ENCODE results near the gene NRP1. TPM values are rescaled to one million over a fixed set of nuclear protein-coding genes. Genes with fewer than 3 reads are reported as not detected.

NRP1 gene
- polyA plus RNA-seq, 1 of the 3 experiments (the other 2 are of a cell fraction) = 129 TPM

GRCh38 chr10:33134011-33134751 is 200.3 kb downstream of the NRP1 start:
- DNase-seq = no peak
- Histone ChIP-seq H3K79me2 (ENCODE audit: insufficient read depth) (no peaks in the 10 kb centered on the region), H4K20me1 (ENCODE audit: insufficient read depth) (no peaks in the 10 kb centered on the region), H3K9me2 (no peaks in the 10 kb centered on the region), H3K4me2 (peak overlapping the region; percentile 41; the same call in 1 of the 2 replicates), H3K4me3 (ENCODE audit: low read depth in 2 of 2, low read length in 1 of 2) (no peak overlapping the region), H3K9me3 (no peaks in the 10 kb centered on the region), H3K9ac (peak overlapping the region; percentile 66), H3K27me3 (ENCODE audit: insufficient read depth) (no peaks in the 10 kb centered on the region), H3K4me1 (ENCODE audit: control insufficient read depth in 1 of 2, insufficient read depth in 2 of 2, low read depth in 1 of 2, low read length in 1 of 2) (peaks cover 3 to 30% of the 10 kb centered on the region in 2 experiments; a peak in 3 of 4 replicates), H2AFZ (ENCODE audit: low read depth) (peak overlapping the region; percentile 7; the same call in 1 of the 2 replicates), H3K36me3 (replicated peaks in 1 of 2; ENCODE audit: control insufficient read depth in 1 of 2, insufficient read depth in 2 of 2, low read length in 1 of 2) (no peaks in the 10 kb centered on the region), H3K27ac (ENCODE audit: low read depth in 2 of 2, low read length in 1 of 2) (peak overlapping the region; percentile 31 to 93; a peak in 3 of 4 replicates), H3F3A (replicated peaks; ENCODE audit: insufficient read depth) (peaks cover 30% of the 10 kb centered on the region)
- ChIA-PET CTCF (interaction anchor here (0.9 to 2.5 kb wide), 2 partner anchors 19 to 30 kb away, joined by 3 to 10 read pairs; no protein-coding TSS in a partner anchor), POLR2A (no interaction called here)
- WGBS (ENCODE audit: low lambda C conversion rate) = 30% methylated on average over 11 of the region's 11 CpGs
- TF ChIP-seq POLR2AphosphoS5 (IDR thresholded peaks at IDR 0.05; ENCODE audit: low read depth, low read length) (peak; percentile 85; the same call in 1 of the 2 replicates), JUND (IDR thresholded peaks at IDR 0.05) (peak; percentile 99), RXRA (IDR thresholded peaks at IDR 0.05; ENCODE audit: borderline replicate concordance, low read depth) (peak; percentile 89), USF2 (IDR thresholded peaks at IDR 0.05; ENCODE audit: borderline replicate concordance, low read depth, low read length) (no peak), NFIC (IDR thresholded peaks at IDR 0.05; ENCODE audit: borderline replicate concordance) (peak; percentile 90), FOXJ3 (CRISPR knock-in tag; IDR thresholded peaks at IDR 0.05) (no peak), SIN3A (IDR thresholded peaks at IDR 0.05; ENCODE audit: borderline replicate concordance, low read depth, low read length) (no peak), EP300 (IDR thresholded peaks at IDR 0.05; ENCODE audit: borderline replicate concordance in 1 of 2, low read depth in 1 of 2, low read length in 1 of 2) (peak; percentile 17 to 92; a peak in 3 of 4 replicates), FOSL2 (IDR thresholded peaks at IDR 0.05; ENCODE audit: borderline replicate concordance, low read depth) (peak; percentile 100), TEAD4 (IDR thresholded peaks at IDR 0.05; ENCODE audit: borderline replicate concordance, insufficient read depth) (peak; percentile 64), PBX3 (IDR thresholded peaks at IDR 0.05) (peak; percentile 84), MAX (IDR thresholded peaks at IDR 0.05; ENCODE audit: low read depth) (peak; percentile 97), CHD2 (IDR thresholded peaks at IDR 0.05; ENCODE audit: low read length, partially characterized antibody) (no peak), GATA2 (CRISPR knock-in tag; IDR thresholded peaks at IDR 0.05) (no peak), USF1 (IDR thresholded peaks at IDR 0.05; ENCODE audit: borderline replicate concordance, low read depth) (peak; percentile 80; the same call in 1 of the 2 replicates), MEF2A (IDR thresholded peaks at IDR 0.05; ENCODE audit: borderline replicate concordance, low read depth) (peak; percentile 50; the same call in 1 of the 2 replicates), ZBTB33 (IDR thresholded peaks at IDR 0.05; ENCODE audit: borderline replicate concordance, low read depth) (peak; percentile 38; the same call in 1 of the 2 replicates), TCF12 (IDR thresholded peaks at IDR 0.05) (peak; percentile 91), EZH2phosphoT487 (IDR thresholded peaks at IDR 0.05; ENCODE audit: borderline replicate concordance, low read depth) (no peak), FOXM1 (IDR thresholded peaks at IDR 0.05; ENCODE audit: low read depth) (peak; percentile 77; the same call in 1 of the 2 replicates), REST (IDR thresholded peaks at IDR 0.05; ENCODE audit: low read depth, low read length) (0 out of 2 replicates have a peak, but pooled peaks have one; percentile 37), RFX5 (IDR thresholded peaks at IDR 0.05; ENCODE audit: low read length) (no peak)

Data from SK-N-SH (cell line).